Neural cell (in vitro differentiated cells): ENCODE measurements around the gene SLC38A4.
"Not testable (repeated sequence)": the region's sequence is repeated elsewhere in the genome, so short reads cannot be mapped to it uniquely, and the experiment has no call there.

ENCODE experiments used
- EZH2 ChIP-seq: fragments of 200-600, 300-800 bp; shearing (Covaris generic), sonication (generic); IDR thresholded peaks from 2 replicates; pipeline ENCODE4 v1.6.1; 2014; ENCODE audit warnings: antibody characterized with exemption, low read length, borderline replicate concordance, mild to moderate bottlenecking; ENCODE audit not compliant: insufficient read depth, poor library complexity, severe bottlenecking
- POLR2AphosphoS5 ChIP-seq: IDR thresholded peaks from 2 replicates; pipeline ENCODE4 v1.6.1; 2012
- RAD21 ChIP-seq: fragments of 450-650 bp; conservative IDR thresholded peaks from 2 replicates; pipeline ENCODE4 v1.6.1; 2014; ENCODE audit warnings: antibody characterized with exemption, mild to moderate bottlenecking, moderate library complexity
- SMC3 ChIP-seq: fragments of 450-650 bp; conservative IDR thresholded peaks from 2 replicates; pipeline ENCODE4 v1.6.1; 2014; ENCODE audit warnings: antibody characterized with exemption, mild to moderate bottlenecking, moderate library complexity; ENCODE audit not compliant: poor library complexity
- TAF1 ChIP-seq: IDR thresholded peaks from 2 replicates; pipeline ENCODE4 v1.6.1; 2012; ENCODE audit warnings: low read depth
- TF ChIP-seq, protein P1 (sequence below): fragments of 450-650 bp; IDR thresholded peaks from 2 replicates; pipeline ENCODE4 v1.5.1; 2014; ENCODE audit warnings: antibody characterized with exemption, mild to moderate bottlenecking, moderate library complexity; ENCODE audit not compliant: poor library complexity, severe bottlenecking

DNA sequence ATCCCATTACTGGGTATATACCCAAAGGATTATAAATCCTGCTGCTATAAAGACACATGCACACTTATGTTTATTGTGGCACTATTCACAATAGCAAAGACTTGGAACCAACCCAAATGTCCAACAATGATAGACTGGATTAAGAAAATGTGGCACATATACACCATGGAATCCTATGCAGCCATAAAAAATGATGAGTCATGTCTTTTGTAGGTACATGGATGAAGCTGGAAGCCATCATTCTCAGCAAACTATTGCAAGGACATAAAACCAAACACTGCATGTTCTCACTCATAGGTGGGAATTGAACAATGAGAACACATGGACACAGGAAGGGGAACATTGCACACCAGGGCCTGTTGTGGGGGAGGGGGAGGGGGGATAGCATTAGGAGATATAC, 28.4 kb upstream of the SLC38A4 start:
- TF ChIP-seq TAF1, POLR2AphosphoS5, EZH2, RAD21, SMC3: not testable (repeated sequence)
- TF ChIP-seq, protein P1, sequence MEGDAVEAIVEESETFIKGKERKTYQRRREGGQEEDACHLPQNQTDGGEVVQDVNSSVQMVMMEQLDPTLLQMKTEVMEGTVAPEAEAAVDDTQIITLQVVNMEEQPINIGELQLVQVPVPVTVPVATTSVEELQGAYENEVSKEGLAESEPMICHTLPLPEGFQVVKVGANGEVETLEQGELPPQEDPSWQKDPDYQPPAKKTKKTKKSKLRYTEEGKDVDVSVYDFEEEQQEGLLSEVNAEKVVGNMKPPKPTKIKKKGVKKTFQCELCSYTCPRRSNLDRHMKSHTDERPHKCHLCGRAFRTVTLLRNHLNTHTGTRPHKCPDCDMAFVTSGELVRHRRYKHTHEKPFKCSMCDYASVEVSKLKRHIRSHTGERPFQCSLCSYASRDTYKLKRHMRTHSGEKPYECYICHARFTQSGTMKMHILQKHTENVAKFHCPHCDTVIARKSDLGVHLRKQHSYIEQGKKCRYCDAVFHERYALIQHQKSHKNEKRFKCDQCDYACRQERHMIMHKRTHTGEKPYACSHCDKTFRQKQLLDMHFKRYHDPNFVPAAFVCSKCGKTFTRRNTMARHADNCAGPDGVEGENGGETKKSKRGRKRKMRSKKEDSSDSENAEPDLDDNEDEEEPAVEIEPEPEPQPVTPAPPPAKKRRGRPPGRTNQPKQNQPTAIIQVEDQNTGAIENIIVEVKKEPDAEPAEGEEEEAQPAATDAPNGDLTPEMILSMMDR, result not testable (repeated sequence)
